ENCODE measurements around the gene ALDH2. TPM values are rescaled to one million over a fixed set of nuclear protein-coding genes. Genes with fewer than 3 reads are reported as not detected.

Gene ALDH2
- total and polyA plus RNA-seq, 2 donors from 2014 or later: 178 to 318 TPM

DNA sequence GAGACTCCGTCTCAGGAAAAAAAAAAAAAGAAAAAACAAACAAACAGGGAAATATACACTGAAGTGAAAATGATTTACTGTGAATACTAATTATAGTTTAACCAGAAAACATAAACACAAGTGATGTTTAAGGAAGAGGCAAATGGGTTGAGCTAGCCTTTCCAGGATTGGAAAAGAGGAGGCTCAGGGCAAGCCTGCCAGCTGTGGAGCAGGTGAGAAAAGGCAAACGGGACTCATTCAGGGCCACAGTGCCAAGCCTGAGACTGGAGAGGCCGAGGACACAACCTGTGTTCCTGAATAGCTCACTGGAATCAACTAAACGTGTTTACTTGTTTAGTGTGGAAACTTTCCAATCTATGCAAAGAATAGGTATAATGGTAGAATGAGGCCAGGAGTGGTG lies 39.6 kb downstream of the ALDH2 start:
- intact Hi-C loops (cut with DNase I): no loop called here
- peaks cover 0 to 48% (median 14%) of the 10 kb centered on the region in 3 donors for H3K36me3 ChIP-seq (ENCODE audit: control insufficient read depth in 2 of 3, insufficient read depth in 3 of 3, low read length in 3 of 3)
- no peak overlapping the region for H3K27ac ChIP-seq (ENCODE audit: low read depth in 2 of 2, low read length in 2 of 2)
- TF ChIP-seq, protein P1, sequence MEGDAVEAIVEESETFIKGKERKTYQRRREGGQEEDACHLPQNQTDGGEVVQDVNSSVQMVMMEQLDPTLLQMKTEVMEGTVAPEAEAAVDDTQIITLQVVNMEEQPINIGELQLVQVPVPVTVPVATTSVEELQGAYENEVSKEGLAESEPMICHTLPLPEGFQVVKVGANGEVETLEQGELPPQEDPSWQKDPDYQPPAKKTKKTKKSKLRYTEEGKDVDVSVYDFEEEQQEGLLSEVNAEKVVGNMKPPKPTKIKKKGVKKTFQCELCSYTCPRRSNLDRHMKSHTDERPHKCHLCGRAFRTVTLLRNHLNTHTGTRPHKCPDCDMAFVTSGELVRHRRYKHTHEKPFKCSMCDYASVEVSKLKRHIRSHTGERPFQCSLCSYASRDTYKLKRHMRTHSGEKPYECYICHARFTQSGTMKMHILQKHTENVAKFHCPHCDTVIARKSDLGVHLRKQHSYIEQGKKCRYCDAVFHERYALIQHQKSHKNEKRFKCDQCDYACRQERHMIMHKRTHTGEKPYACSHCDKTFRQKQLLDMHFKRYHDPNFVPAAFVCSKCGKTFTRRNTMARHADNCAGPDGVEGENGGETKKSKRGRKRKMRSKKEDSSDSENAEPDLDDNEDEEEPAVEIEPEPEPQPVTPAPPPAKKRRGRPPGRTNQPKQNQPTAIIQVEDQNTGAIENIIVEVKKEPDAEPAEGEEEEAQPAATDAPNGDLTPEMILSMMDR (IDR thresholded peaks at IDR 0.05; ENCODE audit: borderline replicate concordance, extremely low read depth, insufficient read depth): no peak
- FAIRE-seq (no peak), DNase-seq (no peak)
- H3K4me3 ChIP-seq (ENCODE audit: low read length in 3 of 3): no peak overlapping the region
- no peaks in the 10 kb centered on the region for H3K4me1 ChIP-seq (ENCODE audit: control insufficient read depth in 2 of 3, insufficient read depth in 2 of 3, low read depth in 1 of 3, low read length in 3 of 3)
- H3K9me3 ChIP-seq (ENCODE audit: control insufficient read depth in 2 of 3, insufficient read depth in 1 of 3, low read length in 3 of 3): no peaks in the 10 kb centered on the region
- H3K9ac ChIP-seq (ENCODE audit: low read length in 3 of 3): no peak overlapping the region
- H3K27me3 ChIP-seq (ENCODE audit: control insufficient read depth, insufficient read depth, low read length): no peaks in the 10 kb centered on the region

GRCh38 chr12:111807232-111807631 lies 40.5 kb downstream of the ALDH2 start:
- no peak overlapping the region for H3K9ac ChIP-seq (ENCODE audit: low read length in 3 of 3)
- no peaks in the 10 kb centered on the region for H3K27me3 ChIP-seq (ENCODE audit: control insufficient read depth, insufficient read depth, low read length)
- intact Hi-C loops (cut with DNase I): no loop called here
- DNase-seq (no peak), FAIRE-seq (no peak)
- peaks cover 0 to 40% (median 15%) of the 10 kb centered on the region in 3 donors for H3K36me3 ChIP-seq (ENCODE audit: control insufficient read depth in 2 of 3, insufficient read depth in 3 of 3, low read length in 3 of 3)
- no peak overlapping the region for H3K27ac ChIP-seq (ENCODE audit: low read depth in 2 of 2, low read length in 2 of 2)
- H3K4me3 ChIP-seq (ENCODE audit: low read length in 3 of 3): no peak overlapping the region
- H3K4me1 ChIP-seq (ENCODE audit: control insufficient read depth in 2 of 3, insufficient read depth in 2 of 3, low read depth in 1 of 3, low read length in 3 of 3): no peaks in the 10 kb centered on the region
- H3K9me3 ChIP-seq (ENCODE audit: control insufficient read depth in 2 of 3, insufficient read depth in 1 of 3, low read length in 3 of 3): no peaks in the 10 kb centered on the region
- TF ChIP-seq, protein P1 (IDR thresholded peaks at IDR 0.05; ENCODE audit: borderline replicate concordance, extremely low read depth, insufficient read depth): no peak

DNA sequence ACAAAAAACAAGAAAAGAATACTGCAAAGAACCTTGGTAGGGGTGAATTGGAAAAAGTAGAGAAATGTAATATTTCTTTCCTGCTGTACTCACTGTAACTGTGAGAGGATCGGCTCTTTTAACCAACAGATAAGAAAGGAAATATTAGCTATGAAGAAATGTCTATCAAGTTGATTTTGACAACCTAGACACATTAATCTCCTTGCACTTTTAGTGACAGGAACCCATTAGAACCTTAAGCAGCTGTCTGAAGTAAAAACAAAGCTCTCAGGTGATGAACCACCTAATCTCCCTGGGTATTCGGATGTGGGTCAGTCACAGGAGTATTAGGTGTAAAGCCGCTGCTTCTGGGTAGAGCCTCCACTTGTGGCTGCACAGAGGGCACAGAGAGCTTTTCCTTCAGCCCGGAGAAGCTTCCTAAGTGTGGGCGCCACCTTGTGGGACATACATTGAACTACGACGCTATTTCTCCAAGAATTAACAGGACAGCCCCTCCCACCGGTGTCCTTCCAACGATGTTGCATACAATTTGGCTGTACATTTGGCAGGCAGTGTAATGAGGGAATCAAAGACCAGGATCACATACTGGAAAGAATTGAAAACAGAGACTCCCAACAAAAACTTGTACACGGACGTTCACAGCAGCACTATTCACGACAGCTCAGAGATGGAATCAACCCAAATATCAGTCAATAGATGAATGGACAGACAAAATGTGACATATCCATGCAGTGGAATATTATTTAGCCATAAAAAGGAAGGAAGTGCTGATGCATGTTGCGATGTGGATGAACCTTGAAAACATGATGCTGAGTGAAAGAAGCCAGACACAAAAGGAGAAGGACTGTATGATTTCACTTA lies 46.4 kb downstream of the ALDH2 start:
- Histone ChIP-seq H3K27me3 (ENCODE audit: control insufficient read depth, insufficient read depth, low read length) (no peaks in the 10 kb centered on the region), H3K9ac (ENCODE audit: low read length in 3 of 3) (no peak overlapping the region), H3K4me1 (ENCODE audit: control insufficient read depth in 2 of 3, insufficient read depth in 2 of 3, low read depth in 1 of 3, low read length in 3 of 3) (no peaks in the 10 kb centered on the region), H3K36me3 (ENCODE audit: control insufficient read depth in 2 of 3, insufficient read depth in 3 of 3, low read length in 3 of 3) (peaks cover 0 to 24% (median 12%) of the 10 kb centered on the region in 3 donors), H3K4me3 (ENCODE audit: low read length in 3 of 3) (no peak overlapping the region), H3K27ac (ENCODE audit: low read depth in 2 of 2, low read length in 2 of 2) (no peak overlapping the region), H3K9me3 (ENCODE audit: control insufficient read depth in 2 of 3, insufficient read depth in 1 of 3, low read length in 3 of 3) (no peaks in the 10 kb centered on the region)
- FAIRE-seq: no peak
- peak in 4 of 5 donors; percentile 74 to 93 (median 84) for DNase-seq
- TF ChIP-seq, protein P1 (IDR thresholded peaks at IDR 0.05; ENCODE audit: borderline replicate concordance, extremely low read depth, insufficient read depth): peak; percentile 92
- intact Hi-C loops (cut with DNase I): no loop called here

Data from kidney (tissue), 14 donors.